Activated CD8-positive, alpha-beta T cell treated with anti-CD3 and anti-CD28 coated beads, Interleukin-2, amount 10 ng/mL, durations not matched to agents 7 days and 5 days (primary cell): ENCODE data around the gene TBC1D16. TPM values are rescaled to one million over a fixed set of nuclear protein-coding genes. Genes with fewer than 3 reads are reported as not detected.

Experiments
- ATAC-seq: fragments of 150-1000 bp; cut with Tn5 transposase; one replicate; pipeline ENCODE4 v1.10.0; 2021; ENCODE audit warnings: moderate library complexity
- CTCF ChIA-PET: fragments of 350-600 bp; sonication (Branson Sonifier 250); formaldehyde crosslinking; loops from one replicate; lab custom pipeline; 2021; ENCODE audit warnings: antibody characterized with exemption; lab: Charles Lee
- POLR2A ChIA-PET: fragments of 350-600 bp; sonication (Branson Sonifier 250); formaldehyde crosslinking; loops from one replicate; lab custom pipeline; 2021; ENCODE audit warnings: antibody characterized with exemption; lab: Charles Lee
- DNase-seq: peaks from one replicate; pipeline ENCODE4 v3.0.0-alpha.2; 2020
- H3K27ac Mint-ChIP-seq: one replicate; pipeline ENCODE4 v1.8.0; 2021; ENCODE audit warnings: mild to moderate bottlenecking, mixed read lengths
- H3K27me3 Mint-ChIP-seq: one replicate; pipeline ENCODE4 v1.8.0; 2021; ENCODE audit warnings: low read depth, mixed read lengths
- H3K36me3 Mint-ChIP-seq: one replicate; pipeline ENCODE4 v1.8.0; 2021; ENCODE audit warnings: low read depth, mixed read lengths
- H3K4me1 Mint-ChIP-seq: one replicate; pipeline ENCODE4 v1.8.0; 2021; ENCODE audit warnings: low read depth, mixed read lengths
- H3K4me3 Mint-ChIP-seq: one replicate; pipeline ENCODE4 v1.8.0; 2021; ENCODE audit warnings: mild to moderate bottlenecking, mixed read lengths
- H3K9me3 Mint-ChIP-seq: one replicate; pipeline ENCODE4 v1.8.0; 2022; ENCODE audit warnings: mixed read lengths; ENCODE audit not compliant: insufficient read depth
- total RNA-seq, 2 experiments: library from RNA; stranded (reverse); gene quantifications; one replicate each; pipeline ENCODE4 v1.2.3, GENCODE V29; 2021

Gene TBC1D16
- total RNA-seq, 2 experiments from 2014 or later, result 1.3 to 2.1 TPM

DNA sequence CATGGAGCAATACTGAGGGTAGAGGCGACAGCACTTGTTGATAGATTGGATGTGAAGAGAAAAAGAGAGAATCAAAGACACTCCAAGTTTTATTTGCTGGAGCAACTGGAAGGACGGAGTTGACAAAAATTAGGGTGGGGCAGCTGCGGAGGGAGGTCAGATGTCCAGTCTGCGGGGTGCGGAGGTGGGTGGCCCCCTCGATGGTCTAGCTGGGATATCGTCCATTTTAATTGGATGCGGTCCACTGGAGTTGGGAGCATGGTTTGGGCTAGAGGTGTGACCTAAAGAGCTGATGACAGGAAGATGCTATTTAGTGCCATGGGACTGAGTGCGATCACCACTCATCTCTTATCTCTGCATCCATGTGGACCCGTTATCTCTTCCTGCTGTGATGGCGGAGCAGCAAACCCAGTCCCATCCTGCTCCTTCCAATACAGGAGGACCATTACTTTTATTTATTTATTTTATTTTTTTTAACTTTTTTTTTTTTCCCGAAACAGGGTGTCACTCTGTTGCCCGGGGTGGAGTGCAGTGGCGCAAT lies 148.2 kb downstream of the TBC1D16 start:
- H3K36me3 Mint-ChIP-seq, result no peaks in the 10 kb centered on the region
- ChIA-PET POLR2A (no interaction called here), CTCF (no interaction called here)
- ATAC-seq (no peak), DNase-seq (no peak)
- H3K4me3 Mint-ChIP-seq, result no peak overlapping the region
- no peak overlapping the region for H3K27ac Mint-ChIP-seq
- no peaks in the 10 kb centered on the region for H3K9me3 Mint-ChIP-seq
- peaks cover 24% of the 10 kb centered on the region for H3K27me3 Mint-ChIP-seq
- no peaks in the 10 kb centered on the region for H3K4me1 Mint-ChIP-seq

DNA sequence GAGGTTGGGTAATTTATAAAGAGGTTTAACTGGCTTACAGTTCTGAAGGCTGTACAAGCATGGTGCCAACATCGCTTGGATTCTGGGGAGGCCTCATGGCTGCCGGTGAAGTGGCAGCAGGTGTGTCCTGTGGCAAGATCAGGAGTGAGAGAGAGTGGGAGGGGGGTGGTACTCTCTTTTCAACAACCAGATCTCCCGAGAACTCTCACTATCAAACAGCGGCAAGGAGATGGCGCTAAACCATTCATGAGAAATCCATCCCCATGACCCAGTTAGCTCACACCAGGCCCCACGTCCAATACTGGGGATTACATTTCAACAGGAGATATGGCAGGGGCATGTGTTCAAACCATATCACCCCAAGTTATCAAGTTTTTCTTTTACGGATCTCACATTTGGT lies 152.5 kb downstream of the TBC1D16 start:
- ChIA-PET POLR2A (no interaction called here), CTCF (interaction anchor here (1.1 kb wide), 1 partner anchor 32 kb away, joined by 3 read pairs; no protein-coding TSS in a partner anchor)
- Mint-ChIP-seq H3K27me3 (peaks cover 31% of the 10 kb centered on the region), H3K9me3 (no peaks in the 10 kb centered on the region), H3K4me3 (no peak overlapping the region), H3K4me1 (no peaks in the 10 kb centered on the region), H3K27ac (no peak overlapping the region), H3K36me3 (no peaks in the 10 kb centered on the region)
- no peak for DNase-seq
- ATAC-seq, result no peak

Other genes with a start within 250 kb of the TBC1D16 start
- gene CBX8, start 238.8 kb downstream of the TBC1D16 start, total RNA-seq, result 1 to 10 TPM; 8.6 to 9.4 TPM
- 10 to 100 TPM; 50.3 to 57.2 TPM for gene CBX4, start 196.4 kb downstream of the TBC1D16 start, total RNA-seq
- not detected for gene CCDC40, start 770 bp upstream of the TBC1D16 start, total RNA-seq
- gene GAA, start 65.7 kb upstream of the TBC1D16 start, total RNA-seq, result 10 to 100 TPM; 18.1 to 22.3 TPM
- 100 to 1,000 TPM; 181 to 183 TPM for gene EIF4A3, start 111.3 kb upstream of the TBC1D16 start, total RNA-seq
- not detected for gene CARD14, start 134.2 kb upstream of the TBC1D16 start, total RNA-seq
- 1 to 10 TPM; 6.9 to 8.2 TPM for gene SGSH, start 184.5 kb upstream of the TBC1D16 start, total RNA-seq
- 1 to 10 TPM; 1.4 to 1.6 TPM for gene SLC26A11, start 184.6 kb upstream of the TBC1D16 start, total RNA-seq
- 100 to 1,000 TPM; 438 to 455 TPM for gene RNF213, start 225.0 kb upstream of the TBC1D16 start, total RNA-seq